ENCODE results near the gene HACL1.
A peak's percentile ranks its signal among the peaks of the same experiment; 100 is the strongest.
"Not testable (repeated sequence)": the region's sequence is repeated elsewhere in the genome, so short reads cannot be mapped to it uniquely, and the experiment has no call there.

Gene HACL1

GRCh38 chr3:15630646-15631350 is 29.4 kb upstream of the HACL1 start:
- DNase-seq (ENCODE audit: low read depth in 3 of 3, low spot score in 1 of 3): no peak

GRCh38 chr3:15629860-15630597 is 28.7 kb upstream of the HACL1 start:
- DNase-seq (ENCODE audit: low read depth in 3 of 3, low spot score in 1 of 3): peak in 2 of 3 donors; percentile 19 to 31

- no peak for DNase-seq (ENCODE audit: low read depth in 3 of 3, low spot score in 1 of 3)
These were observed 27.6 kb upstream of the HACL1 start for GRCh38 chr3:15628967-15629366.

GRCh38 chr3:15623535-15624440 is 22.4 kb upstream of the HACL1 start:
- no peak for DNase-seq (ENCODE audit: low read depth in 3 of 3, low spot score in 1 of 3)

GRCh38 chr3:15619659-15620464 is 18.5 kb upstream of the HACL1 start:
- DNase-seq (ENCODE audit: low read depth in 3 of 3, low spot score in 1 of 3): not testable (repeated sequence)

- no peak for DNase-seq (ENCODE audit: low read depth in 3 of 3, low spot score in 1 of 3)
These were observed 14.7 kb upstream of the HACL1 start for GRCh38 chr3:15616053-15616452.

- no peak for DNase-seq (ENCODE audit: low read depth in 3 of 3, low spot score in 1 of 3)
These were observed 13.6 kb upstream of the HACL1 start for GRCh38 chr3:15614958-15615357.

GRCh38 chr3:15612001-15612400 is 10.6 kb upstream of the HACL1 start:
- DNase-seq (ENCODE audit: low read depth in 3 of 3, low spot score in 1 of 3): no peak

GRCh38 chr3:15611018-15611417 is 9.6 kb upstream of the HACL1 start:
- no peak for DNase-seq (ENCODE audit: low read depth in 3 of 3, low spot score in 1 of 3)

- no peak for DNase-seq (ENCODE audit: low read depth in 3 of 3, low spot score in 1 of 3)
These were observed 8.9 kb upstream of the HACL1 start for GRCh38 chr3:15610082-15610759.

- no peak for DNase-seq (ENCODE audit: low read depth in 3 of 3, low spot score in 1 of 3)
These were observed 5.1 kb upstream of the HACL1 start for GRCh38 chr3:15606434-15606891.

GRCh38 chr3:15604584-15604983 is 3.2 kb upstream of the HACL1 start:
- DNase-seq (ENCODE audit: low read depth in 3 of 3, low spot score in 1 of 3): not testable (repeated sequence)

GRCh38 chr3:15602816-15603215 is 1.4 kb upstream of the HACL1 start:
- not testable (repeated sequence) for DNase-seq (ENCODE audit: low read depth in 3 of 3, low spot score in 1 of 3)

GRCh38 chr3:15602146-15602536 is 772 bp upstream of the HACL1 start:
- no peak for DNase-seq (ENCODE audit: low read depth in 3 of 3, low spot score in 1 of 3)

GRCh38 chr3:15601046-15601398 is 347 bp downstream of the HACL1 start:
- DNase-seq (ENCODE audit: low read depth in 3 of 3, low spot score in 1 of 3): peak in 1 of 3 donors; percentile 6

GRCh38 chr3:15595955-15596354 is 5.4 kb downstream of the HACL1 start:
- DNase-seq (ENCODE audit: low read depth in 3 of 3, low spot score in 1 of 3): no peak

- DNase-seq (ENCODE audit: low read depth in 3 of 3, low spot score in 1 of 3): no peak
These were observed 8.4 kb downstream of the HACL1 start for GRCh38 chr3:15592968-15593367.

- no peak for DNase-seq (ENCODE audit: low read depth in 3 of 3, low spot score in 1 of 3)
These were observed 9.4 kb downstream of the HACL1 start for GRCh38 chr3:15591928-15592327.

- DNase-seq (ENCODE audit: low read depth in 3 of 3, low spot score in 1 of 3): no peak
These were observed 10.1 kb downstream of the HACL1 start for GRCh38 chr3:15591242-15591641.

All from stimulated activated CD4-positive, alpha-beta T cell treated with anti-CD3 and anti-CD28 coated beads, TNF-alpha, amount 100 ng/mL, for 1 hour (primary cell).